GM19025 (cell line): ENCODE measurements around the gene MORN1.
A peak's percentile ranks its signal among the peaks of the same experiment; 100 is the strongest.
"Not testable (repeated sequence)": the region's sequence is repeated elsewhere in the genome, so short reads cannot be mapped to it uniquely, and the experiment has no call there.

Experiments
- ATAC-seq: cut with Tn5 transposase; IDR thresholded peaks from one replicate; pipeline ENCODE4 v1.9.1; 2021; ENCODE audit warnings: mild to moderate bottlenecking, low read depth, moderate library complexity; ENCODE audit not compliant: unreplicated experiment

Gene MORN1

GRCh38 chr1:2391041-2391930, at the start of gene MORN1, which contains the start of gene RER1:
MORN1 (minus strand) TSS chr1:2391554; CDS start chr1:2391533, 21 bp downstream.
RER1 (plus strand) TSS chr1:2391841; CDS start chr1:2395791, 3,950 bp downstream.
- ATAC-seq: peak; percentile 83

DNA sequence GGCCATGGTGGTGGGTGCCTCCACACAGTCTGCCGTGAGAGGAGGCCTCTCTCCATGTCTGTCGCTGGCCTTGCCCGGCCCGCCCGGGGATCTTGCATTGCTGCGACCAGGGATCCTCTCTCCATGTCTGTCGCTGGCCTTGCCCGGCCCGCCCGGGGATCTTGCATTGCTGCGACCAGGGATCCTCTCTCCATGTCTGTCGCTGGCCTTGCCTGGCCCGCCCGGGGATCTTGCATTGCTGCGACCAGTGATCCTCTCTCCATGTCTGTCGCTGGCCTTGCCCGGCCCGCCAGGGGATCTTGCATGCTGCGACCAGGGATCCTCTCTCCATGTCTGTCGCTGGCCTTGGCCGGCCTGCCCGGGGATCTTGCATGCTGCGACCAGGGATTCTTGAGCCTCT, 49.0 kb upstream of the MORN1 start:
- not testable (repeated sequence) for ATAC-seq

DNA sequence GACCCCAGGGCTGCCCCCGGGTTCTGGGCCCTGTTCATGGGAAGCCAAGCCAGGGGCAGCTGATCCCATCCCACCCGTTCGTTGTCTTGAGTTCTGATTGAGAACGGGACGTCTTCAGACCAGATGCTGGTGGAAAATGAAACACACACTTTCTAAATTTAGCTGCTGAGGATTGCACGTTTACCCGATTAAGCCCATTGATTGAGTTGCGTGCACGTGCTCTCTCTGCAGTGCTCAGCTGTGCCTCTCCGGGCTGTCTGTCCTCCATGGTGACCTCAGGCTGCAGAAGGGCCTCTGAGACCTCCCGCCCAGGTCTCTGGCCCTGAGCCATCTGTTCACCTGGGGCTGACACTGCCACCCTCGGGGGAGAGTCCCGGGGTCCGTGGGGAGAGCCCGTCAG, 48.0 kb upstream of the MORN1 start:
- no peak for ATAC-seq

- ATAC-seq: no peak
Measured at GRCh38 chr1:2438641-2439040, 47.3 kb upstream of the MORN1 start.

- ATAC-seq: no peak
Measured at GRCh38 chr1:2438038-2438437, 46.7 kb upstream of the MORN1 start.

DNA sequence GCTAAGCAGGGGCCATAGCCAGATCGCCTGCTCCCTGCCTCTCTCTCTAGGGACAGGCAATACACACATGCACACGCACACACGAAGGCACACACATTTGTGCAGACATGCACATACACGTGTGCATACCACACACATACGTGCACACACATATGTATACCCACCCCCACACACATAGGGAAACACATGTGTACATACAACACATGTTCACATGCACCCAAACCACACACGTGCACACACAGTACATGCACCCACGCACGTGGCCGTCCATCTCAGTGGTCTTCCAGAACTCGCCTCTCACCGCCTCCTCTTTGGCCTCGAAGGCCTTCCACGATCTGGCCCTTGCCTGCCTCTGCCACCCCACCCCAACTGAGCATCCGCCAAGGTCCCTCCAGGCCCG, 46.3 kb upstream of the MORN1 start:
- ATAC-seq: no peak

DNA sequence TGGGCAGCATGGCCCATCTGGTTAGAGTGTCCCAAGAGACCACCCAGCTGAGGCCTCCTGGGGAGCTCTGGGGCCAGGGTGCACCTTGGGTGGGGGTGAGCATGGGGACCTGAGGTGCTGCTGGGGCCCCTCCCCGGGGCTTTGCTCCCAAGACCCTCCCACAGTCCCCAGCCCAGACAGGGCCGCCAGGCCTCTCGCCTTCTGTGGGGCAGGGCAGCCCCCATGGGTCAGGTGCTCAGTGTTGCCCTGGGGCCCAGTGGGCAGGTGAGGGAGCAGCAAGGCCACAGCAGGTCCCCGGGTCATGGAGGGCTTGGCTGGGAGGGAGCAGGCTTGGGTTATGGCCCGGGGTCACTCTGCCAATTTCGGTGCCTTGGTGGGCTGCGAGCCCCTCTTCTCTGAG, 45.5 kb upstream of the MORN1 start:
- no peak for ATAC-seq

DNA sequence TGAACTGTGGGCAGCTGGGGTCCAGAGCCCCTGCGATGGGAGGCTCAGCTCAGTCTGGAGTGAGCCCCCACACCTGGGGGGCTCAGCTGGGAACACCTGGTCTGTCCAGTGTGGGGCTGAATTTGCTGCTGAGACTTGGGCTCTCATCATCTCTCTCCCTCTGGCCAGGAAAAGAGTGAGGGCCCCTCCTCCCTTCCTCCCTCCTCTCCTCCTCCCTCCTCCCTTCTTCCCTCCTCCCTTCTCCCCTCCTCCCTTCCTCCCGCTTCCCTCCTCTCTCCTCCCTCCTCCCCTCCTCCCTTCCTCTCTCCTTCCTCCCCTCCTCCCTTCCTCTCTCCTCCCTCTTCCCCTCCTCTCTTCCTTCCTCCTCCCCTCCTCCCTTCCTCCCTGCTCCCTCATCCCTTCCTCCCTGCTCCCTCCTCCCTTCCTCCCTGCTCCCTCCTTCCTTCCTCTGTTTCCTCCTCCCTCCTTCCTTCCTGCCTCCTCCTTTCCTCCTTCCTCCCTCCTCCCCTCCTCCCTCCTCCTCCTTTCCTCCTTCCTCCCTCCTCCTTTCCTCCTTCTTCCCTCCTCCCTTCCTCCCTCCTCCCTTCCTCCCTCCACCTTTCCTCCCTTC, 44.5 kb upstream of the MORN1 start:
- ATAC-seq: no peak

DNA sequence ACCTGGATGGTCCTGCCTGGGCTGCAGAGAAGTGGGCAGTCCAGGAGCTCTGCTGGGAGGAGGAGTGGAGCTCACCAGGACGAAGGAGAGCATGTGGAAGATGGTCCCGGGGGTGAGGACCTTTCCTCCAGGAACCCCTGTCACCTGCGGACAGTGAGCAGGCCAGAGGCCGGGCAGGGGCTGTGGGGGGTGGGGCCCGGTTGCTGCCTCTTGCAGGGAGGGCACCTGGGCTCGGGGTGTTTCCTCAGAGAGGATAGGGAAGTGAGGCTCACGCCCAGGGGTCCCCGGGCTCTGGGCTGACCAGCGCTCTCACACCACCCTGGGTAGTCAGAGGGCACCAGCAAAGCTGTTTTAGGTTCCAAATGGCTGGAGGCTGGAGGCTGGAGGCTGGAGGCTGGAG, 43.7 kb upstream of the MORN1 start:
- no peak for ATAC-seq

DNA sequence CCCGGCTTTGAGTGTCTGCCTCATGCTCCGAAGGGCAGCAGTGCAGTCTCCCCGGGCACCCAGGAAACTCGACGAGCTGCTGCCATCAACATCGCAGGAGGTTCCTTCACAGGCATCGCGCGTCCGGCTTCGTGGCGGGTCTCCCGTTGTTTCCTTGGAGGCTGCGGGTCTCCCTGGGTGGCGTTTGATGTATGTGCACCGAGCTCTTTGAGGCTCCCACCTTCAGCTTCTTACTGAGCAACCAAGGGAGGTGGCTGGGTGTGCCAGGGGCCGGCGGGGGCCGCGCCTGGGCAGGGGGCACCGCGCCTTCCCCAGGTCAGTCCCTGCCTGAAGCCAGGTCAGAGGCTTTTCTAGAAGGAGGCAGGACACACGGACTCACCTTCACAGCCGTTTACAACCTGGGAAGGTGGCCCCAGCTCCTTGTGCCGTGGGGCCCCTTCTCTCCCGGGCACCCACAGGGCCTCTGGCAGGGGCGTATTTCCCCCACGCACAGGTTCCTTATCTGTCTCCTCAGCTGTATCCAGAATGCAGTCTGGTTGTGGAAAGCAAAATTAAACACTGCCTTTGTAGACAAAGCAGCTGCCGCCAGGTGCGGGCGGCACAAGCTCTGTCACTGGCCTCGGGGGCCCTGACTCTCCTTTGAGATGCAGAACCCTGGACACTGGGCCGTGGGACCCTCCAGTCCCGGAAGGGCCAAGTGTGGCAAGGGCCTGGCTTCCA, 42.7 kb upstream of the MORN1 start:
- ATAC-seq: no peak

GRCh38 chr1:2433196-2433595, 41.8 kb upstream of the MORN1 start:
- no peak for ATAC-seq

GRCh38 chr1:2432441-2432844, 41.1 kb upstream of the MORN1 start:
- ATAC-seq: no peak

DNA sequence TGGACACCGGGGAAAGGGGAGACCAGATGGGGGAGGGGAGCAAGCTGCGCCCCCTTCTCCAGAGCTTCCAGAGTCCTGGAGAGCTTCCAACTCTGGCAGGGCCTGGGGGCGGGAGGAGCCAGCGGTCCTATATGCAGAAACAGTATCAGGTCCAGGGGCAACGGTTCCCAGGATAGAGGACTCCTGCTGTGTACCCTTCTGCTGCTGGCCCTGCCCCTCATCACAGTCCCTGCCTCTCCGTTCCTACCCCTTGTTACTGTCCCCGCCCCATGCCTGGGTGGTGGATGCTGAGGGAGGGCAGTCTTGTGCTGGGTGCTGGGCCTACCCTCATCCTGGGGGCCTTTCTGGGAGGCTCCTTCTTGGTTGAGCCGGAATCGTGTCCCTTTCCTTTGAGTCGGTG, 40.2 kb upstream of the MORN1 start:
- ATAC-seq: no peak

GRCh38 chr1:2431103-2431502, 39.7 kb upstream of the MORN1 start:
- ATAC-seq: no peak

GRCh38 chr1:2430592-2430973, 39.2 kb upstream of the MORN1 start:
- ATAC-seq: no peak

DNA sequence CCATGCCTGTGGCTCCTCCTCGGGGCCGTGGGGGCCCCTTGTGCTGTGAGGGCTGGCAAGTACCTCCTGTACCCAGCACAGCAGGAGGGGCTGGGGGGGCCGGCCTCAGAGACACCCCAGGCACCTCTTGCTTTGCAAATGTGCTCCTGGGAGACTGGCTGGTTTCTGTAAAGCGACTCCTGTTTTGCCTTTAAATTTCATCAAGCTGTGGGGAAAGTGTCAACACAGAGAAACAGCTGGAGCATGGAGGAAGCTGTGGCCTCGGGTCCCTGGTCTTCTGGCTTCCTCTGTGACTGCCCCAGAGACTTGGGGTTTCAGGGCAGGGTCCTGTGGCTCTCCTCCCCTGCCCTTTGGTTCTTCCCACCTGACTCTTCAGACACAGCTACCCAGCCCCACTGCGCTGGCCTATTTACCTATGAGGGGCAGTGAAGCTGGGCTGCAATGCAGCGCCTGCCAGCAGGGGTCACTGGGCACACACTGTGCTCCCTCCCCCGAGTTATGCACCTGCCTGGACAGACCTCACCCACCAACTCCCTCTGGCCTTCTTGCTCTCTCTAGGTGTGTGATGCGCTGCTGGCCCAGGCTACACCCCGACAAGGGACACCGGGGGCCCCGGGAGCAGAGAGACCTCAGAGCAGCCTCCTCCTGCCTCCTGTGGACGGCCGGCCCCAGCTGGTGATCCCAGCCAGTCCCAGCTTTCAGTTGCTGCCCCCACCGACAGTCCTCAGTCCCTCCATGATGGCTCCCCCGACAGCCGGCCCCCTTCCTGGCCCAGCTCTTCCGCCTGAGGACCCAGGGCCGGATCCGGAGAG, 38.6 kb upstream of the MORN1 start:
- no peak for ATAC-seq

GRCh38 chr1:2428490-2428889, 37.1 kb upstream of the MORN1 start:
- no peak for ATAC-seq

GRCh38 chr1:2427976-2428375, 36.6 kb upstream of the MORN1 start:
- ATAC-seq: no peak

GRCh38 chr1:2427051-2427450, 35.7 kb upstream of the MORN1 start:
- ATAC-seq: no peak

DNA sequence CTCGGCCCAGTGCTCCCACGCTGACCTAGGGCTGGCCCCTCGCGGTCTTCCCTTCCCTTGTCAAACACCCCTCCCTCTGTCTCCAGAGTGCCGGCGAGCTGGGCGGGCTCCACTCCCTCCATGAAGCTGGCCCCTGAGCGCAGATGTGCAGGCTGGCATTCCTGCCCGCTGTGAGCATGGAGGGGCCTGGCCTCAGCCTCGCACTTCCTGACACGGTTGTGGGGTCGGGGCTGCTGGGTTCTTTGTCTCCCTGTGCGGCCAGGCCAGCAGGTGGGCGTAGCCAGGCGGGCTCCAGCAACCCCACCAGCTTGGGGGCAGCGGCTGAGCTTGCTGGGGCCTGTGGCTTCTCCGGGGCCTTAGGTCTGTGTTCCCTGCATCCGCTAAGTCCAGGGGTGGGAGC, 35.2 kb upstream of the MORN1 start:
- ATAC-seq: no peak

GRCh38 chr1:2425892-2426291, 34.5 kb upstream of the MORN1 start:
- no peak for ATAC-seq
